DND-41 (cell line): ENCODE measurements around the gene CHM.
"Not testable (repeated sequence)": the region's sequence is repeated elsewhere in the genome, so short reads cannot be mapped to it uniquely, and the experiment has no call there.

Source experiments
- ATAC-seq: fragments of 200-7000 bp; cut with Tn5 transposase; 3 replicates; pipeline ENCODE4 v1.9.1; 2021; ENCODE audit warnings: low read depth; ENCODE audit not compliant: insufficient read depth
- DNase-seq: peaks from one replicate; pipeline ENCODE4 v3.0.0-alpha.2; 2020
- H2AFZ ChIP-seq: 2 replicates; pipeline ENCODE4 v1.6.0; 2012; ENCODE audit warnings: low read depth, low read length
- H3K27ac ChIP-seq: 2 replicates; pipeline ENCODE4 v1.5.1; 2012; ENCODE audit warnings: low read length, inconsistent platforms
- H3K27me3 ChIP-seq: fragments of 200-600 bp; sonication (generic); 2 replicates; pipeline ENCODE4 v1.6.0; 2012; ENCODE audit warnings: low read length, mild to moderate bottlenecking, inconsistent platforms; ENCODE audit not compliant: insufficient read depth, poor library complexity
- H3K36me3 ChIP-seq: 2 replicates; pipeline ENCODE4 v1.5.1; 2012; ENCODE audit warnings: low read length, inconsistent platforms; ENCODE audit not compliant: insufficient read depth
- H3K4me1 ChIP-seq: 2 replicates; pipeline ENCODE4 v1.5.1; 2012; ENCODE audit warnings: mild to moderate bottlenecking, low read length; ENCODE audit not compliant: insufficient read depth
- H3K4me2 ChIP-seq: 2 replicates; pipeline ENCODE4 v1.6.0; 2012; ENCODE audit warnings: mild to moderate bottlenecking, moderate library complexity, low read length, inconsistent platforms; ENCODE audit not compliant: insufficient read depth
- H3K4me3 ChIP-seq, 2 experiments: fragments of 200-600 bp in 1 of 2; shearing (Covaris generic) in 1 of 2; 2 replicates each; pipeline ENCODE4 v1.5.1; 2012 to 2016; ENCODE audit warnings: inconsistent platforms in 2 of 2, low read length in 2 of 2, mild to moderate bottlenecking in 2 of 2, low read depth in 1 of 2, moderate library complexity in 1 of 2
- H3K79me2 ChIP-seq: 2 replicates; pipeline ENCODE4 v1.6.0; 2012; ENCODE audit warnings: low read length, inconsistent platforms; ENCODE audit not compliant: insufficient read depth
- H3K9ac ChIP-seq: 2 replicates; pipeline ENCODE4 v1.6.0; 2012; ENCODE audit warnings: low read depth, mild to moderate bottlenecking, inconsistent platforms, low read length, moderate library complexity
- H3K9me3 ChIP-seq: 2 replicates; pipeline ENCODE4 v1.5.1; 2012; ENCODE audit warnings: low read length, moderate library complexity, mild to moderate bottlenecking, inconsistent platforms; ENCODE audit not compliant: insufficient read depth, severe bottlenecking
- H4K20me1 ChIP-seq: 2 replicates; pipeline ENCODE4 v1.6.0; 2012; ENCODE audit warnings: low read length; ENCODE audit not compliant: insufficient read depth
- CTCF ChIP-seq: IDR thresholded peaks from 2 replicates; pipeline ENCODE4 v1.5.1; 2012; ENCODE audit warnings: borderline replicate concordance, low read length, moderate library complexity, mild to moderate bottlenecking; ENCODE audit not compliant: poor library complexity, severe bottlenecking; ENCODE audit errors: extremely low read depth
- EZH2 ChIP-seq: IDR thresholded peaks from 3 replicates; pipeline ENCODE4 v1.6.1; 2012; ENCODE audit warnings: borderline replicate concordance, low read depth, mild to moderate bottlenecking, moderate library complexity, low read length, inconsistent platforms; ENCODE audit not compliant: severe bottlenecking

The CHM gene

GRCh38 chrX:85941275-85941674, 106.1 kb downstream of the CHM start:
- Histone ChIP-seq H3K4me1 (no peaks in the 10 kb centered on the region), H3K4me2 (no peak overlapping the region), H3K36me3 (peaks cover 10% of the 10 kb centered on the region), H3K4me3 (no peak overlapping the region), H2AFZ (no peak overlapping the region), H4K20me1 (no peaks in the 10 kb centered on the region), H3K27ac (no peak overlapping the region), H3K27me3 (no peaks in the 10 kb centered on the region), H3K9me3 (peaks cover 5% of the 10 kb centered on the region), H3K79me2 (no peaks in the 10 kb centered on the region), H3K9ac (no peak overlapping the region)
- ATAC-seq = no peak
- DNase-seq = no peak
- TF ChIP-seq EZH2 (no peak), CTCF (no peak)

- H3K27me3 ChIP-seq, H3K9ac ChIP-seq, ATAC-seq, H3K36me3 ChIP-seq, H4K20me1 ChIP-seq, H2AFZ ChIP-seq, H3K4me3 ChIP-seq, H3K4me2 ChIP-seq, H3K79me2 ChIP-seq, H3K27ac ChIP-seq, DNase-seq, H3K4me1 ChIP-seq, H3K9me3 ChIP-seq: not testable (repeated sequence)
Observed at GRCh38 chrX:85939942-85940341, 107.4 kb downstream of the CHM start.

- H3K36me3 ChIP-seq, DNase-seq, H3K27ac ChIP-seq: not testable (repeated sequence)
Observed at GRCh38 chrX:85934399-85934798, 113.0 kb downstream of the CHM start.

GRCh38 chrX:85930099-85930498, 117.3 kb downstream of the CHM start:
- peaks cover 3% of the 10 kb centered on the region; the same call in 1 of the 2 replicates for H3K36me3 ChIP-seq
- ATAC-seq (no peak), DNase-seq (no peak)
- no peak overlapping the region for H3K9ac ChIP-seq
- TF ChIP-seq CTCF (no peak), EZH2 (no peak)
- no peak overlapping the region for H3K4me2 ChIP-seq
- no peak overlapping the region for H2AFZ ChIP-seq
- no peaks in the 10 kb centered on the region for H4K20me1 ChIP-seq
- H3K27me3 ChIP-seq = no peaks in the 10 kb centered on the region
- H3K27ac ChIP-seq = no peak overlapping the region
- no peaks in the 10 kb centered on the region for H3K4me1 ChIP-seq
- H3K79me2 ChIP-seq = no peaks in the 10 kb centered on the region
- H3K4me3 ChIP-seq = no peak overlapping the region
- H3K9me3 ChIP-seq = no peaks in the 10 kb centered on the region

More at GRCh38 chrX:85934399-85934798, 113.0 kb downstream of the CHM start:
- H3K4me1 ChIP-seq, H3K4me3 ChIP-seq, H3K27me3 ChIP-seq, H3K4me2 ChIP-seq, H2AFZ ChIP-seq, H3K9ac ChIP-seq, H4K20me1 ChIP-seq, ATAC-seq, H3K9me3 ChIP-seq, H3K79me2 ChIP-seq: not testable (repeated sequence)

GRCh38 chrX:85928606-85929005, 118.8 kb downstream of the CHM start:
- no peak for ATAC-seq
- no peak for DNase-seq
- Histone ChIP-seq H3K27me3 (no peaks in the 10 kb centered on the region), H3K9ac (no peak overlapping the region), H3K36me3 (no peaks in the 10 kb centered on the region), H3K4me3 (no peak overlapping the region), H3K79me2 (no peaks in the 10 kb centered on the region), H2AFZ (no peak overlapping the region), H4K20me1 (no peaks in the 10 kb centered on the region), H3K9me3 (no peaks in the 10 kb centered on the region), H3K4me1 (no peaks in the 10 kb centered on the region), H3K27ac (no peak overlapping the region), H3K4me2 (no peak overlapping the region)
- TF ChIP-seq CTCF = no peak
- no peak for TF ChIP-seq EZH2
